T-helper 1 cell treated with Interleukin-12 subunit alpha and Interleukin-12 subunit beta and Interleukin-4 antibody, amounts not matched to agents 30 ng/mL and 1 ng/mL, for 36 hours (primary cell): Measurements from ENCODE around the gene FOXL1. TPM values are rescaled to one million over a fixed set of nuclear protein-coding genes. Genes with fewer than 3 reads are reported as not detected.

Experiments used
- intact Hi-C: fragments of 100-400 bp; cut with micrococcal nuclease; formaldehyde crosslinking; loops from one replicate; pipeline ENCODE4 v1.15.1; 2024
- total RNA-seq: library from RNA; stranded (reverse); gene quantifications from 2 replicates; pipeline ENCODE4 v1.2.3, GENCODE V29; 2022

FOXL1 gene
- total RNA-seq, 1 donor from 2014 or later: not detected

GRCh38 chr16:86549076-86549892 lies 29.1 kb upstream of the FOXL1 start:
- intact Hi-C loops: no loop called here

DNA sequence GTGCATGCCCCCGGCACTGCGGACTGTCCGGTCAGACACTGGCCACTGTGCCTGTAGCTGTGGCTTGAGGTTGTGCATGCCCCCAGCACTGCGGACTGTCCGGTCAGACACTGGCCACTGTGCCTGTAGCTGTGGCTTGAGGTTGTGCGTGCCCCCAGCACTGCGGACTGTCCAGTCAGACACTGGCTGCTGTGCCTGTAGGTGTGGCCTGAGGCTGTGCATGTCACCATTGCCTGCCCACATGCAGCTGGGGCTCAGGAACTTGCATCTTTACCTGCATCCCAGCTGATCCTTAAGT lies 28.5 kb upstream of the FOXL1 start:
- intact Hi-C loops: loop anchor here (10.0 kb wide), 1 partner anchor 1245 kb away; no protein-coding TSS in a partner anchor

- intact Hi-C loops: loop anchor here (10.0 kb wide), 1 partner anchor 1245 kb away; no protein-coding TSS in a partner anchor
These were observed 28.1 kb upstream of the FOXL1 start for GRCh38 chr16:86550281-86550680.

GRCh38 chr16:86553356-86553755 lies 25.0 kb upstream of the FOXL1 start:
- intact Hi-C loops: loop anchor here (10.0 kb wide), 1 partner anchor 1249 kb away; no protein-coding TSS in a partner anchor

DNA sequence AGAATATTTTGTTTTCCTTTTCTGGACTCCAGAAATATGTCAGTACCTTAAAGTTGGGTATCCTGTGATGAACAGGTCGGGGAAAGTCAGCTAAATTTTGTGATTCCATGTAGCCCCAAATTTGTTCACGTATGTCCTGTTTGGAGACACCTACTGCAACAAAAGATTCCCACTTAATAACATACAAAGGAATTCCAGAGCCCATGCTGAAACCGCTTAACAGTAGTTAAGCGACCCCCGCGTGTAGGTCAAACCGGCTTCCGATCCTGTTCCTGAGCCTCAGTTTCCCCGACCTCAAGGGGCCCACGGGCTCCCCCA lies 23.8 kb upstream of the FOXL1 start:
- intact Hi-C loops: loop anchor here (1.0 to 10.0 kb wide), 3 partner anchors 50 to 1396 kb away; partner anchors contain the start of gene BANP

- intact Hi-C loops: loop anchor here (1.0 to 10.0 kb wide), 7 partner anchors 8 to 1396 kb away; partner anchors contain the start of gene BANP
These were observed 23.2 kb upstream of the FOXL1 start, which contains the start of gene MTHFSD for GRCh38 chr16:86554917-86555703. TSS of gene MTHFSD (minus strand) at chr16:86555235. CDS start at chr16:86555184, 51 bp downstream.

- intact Hi-C loops: loop anchor here (1.0 to 10.0 kb wide), 6 partner anchors 8 to 1395 kb away; partner anchors contain the start of gene BANP
These were observed 22.7 kb upstream of the FOXL1 start for GRCh38 chr16:86555704-86556075.

GRCh38 chr16:86556576-86556975 lies 21.8 kb upstream of the FOXL1 start:
- intact Hi-C loops: loop anchor here (5.0 to 10.0 kb wide), 2 partner anchors 606 to 1252 kb away; no protein-coding TSS in a partner anchor

DNA sequence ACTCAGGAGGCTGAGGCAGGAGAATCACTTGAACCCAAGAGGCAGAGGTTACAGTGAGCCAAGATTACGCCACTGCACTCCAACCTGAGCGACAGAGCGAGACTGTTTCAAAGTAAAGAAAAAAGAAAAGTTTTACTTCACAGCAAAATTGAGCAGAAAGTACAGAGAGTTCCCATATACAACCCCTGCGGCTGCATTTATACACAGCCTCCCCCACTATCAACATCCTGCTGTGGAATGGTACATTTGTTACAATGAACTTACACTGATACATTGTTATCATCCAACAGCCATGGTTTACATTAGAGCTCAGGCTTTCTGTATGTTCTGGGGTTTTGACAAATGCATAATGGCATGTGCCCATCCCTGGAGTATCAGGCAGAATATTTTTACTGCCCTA lies 20.8 kb upstream of the FOXL1 start:
- intact Hi-C loops: loop anchor here (5.0 to 10.0 kb wide), 2 partner anchors 605 to 1253 kb away; no protein-coding TSS in a partner anchor

DNA sequence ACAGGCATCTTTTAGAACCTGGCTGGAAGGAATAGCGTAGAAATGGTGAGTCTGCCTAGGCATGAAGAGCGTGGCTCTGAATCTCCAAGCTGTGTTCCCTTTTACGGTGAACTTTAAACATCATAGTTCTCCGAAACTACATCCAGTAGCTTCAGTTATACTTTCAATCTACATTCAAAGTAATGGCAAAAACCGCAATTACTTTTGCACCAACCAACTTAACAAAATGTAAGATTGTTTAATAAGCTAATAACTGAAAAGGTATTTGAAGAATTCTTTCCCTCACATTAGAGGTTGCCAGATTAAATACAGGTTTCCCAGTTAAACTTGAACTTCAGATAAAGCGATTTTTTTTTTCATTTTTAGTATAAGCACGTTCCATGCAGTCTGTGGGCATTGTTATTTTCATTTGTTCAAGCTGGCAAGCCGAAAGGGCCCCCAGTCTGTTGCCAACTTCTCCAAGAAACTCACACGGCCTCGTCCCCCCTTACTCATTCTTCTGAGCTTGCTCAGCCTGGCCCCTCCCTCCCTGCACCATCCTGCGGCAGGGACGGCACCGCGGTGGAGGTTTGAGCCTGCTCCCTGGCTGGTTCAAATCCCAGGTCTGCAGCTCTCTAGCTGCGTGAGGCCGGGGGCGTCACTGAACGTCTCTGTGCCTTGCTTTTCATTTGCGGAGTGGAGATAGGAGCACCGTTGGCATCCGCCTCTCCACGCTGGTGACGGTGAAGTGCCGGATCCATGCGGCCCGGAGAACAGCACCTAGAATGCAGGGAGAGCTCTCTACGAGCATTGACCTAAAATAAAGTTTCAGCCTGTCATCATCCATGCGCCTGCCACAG lies 19.8 kb upstream of the FOXL1 start:
- intact Hi-C loops: loop anchor here (5.0 to 10.0 kb wide), 2 partner anchors 604 to 1254 kb away; no protein-coding TSS in a partner anchor

DNA sequence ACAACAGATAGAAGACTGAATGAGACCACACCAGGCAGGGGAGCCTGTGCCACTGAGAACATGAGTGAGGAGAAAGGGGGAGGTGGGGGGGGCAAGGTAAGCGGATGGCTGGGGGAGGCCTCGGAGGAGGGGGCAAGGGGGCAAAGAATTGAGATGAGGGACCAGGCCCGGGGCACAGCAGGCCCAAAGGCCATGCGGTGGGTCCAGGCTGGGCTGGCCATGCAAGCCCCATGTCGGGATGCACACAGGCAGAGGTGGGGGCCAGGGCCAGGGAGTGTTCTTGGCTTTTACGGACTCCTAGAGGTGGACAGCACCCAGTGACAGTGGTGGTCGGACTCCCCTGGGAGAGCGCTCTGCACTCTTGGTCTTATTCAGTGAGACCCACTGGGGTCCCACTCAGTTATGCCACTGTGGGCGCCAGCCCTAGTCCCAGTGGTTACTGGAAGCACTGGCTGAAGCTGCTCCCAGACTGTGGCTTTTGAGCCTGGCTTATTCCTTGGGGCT lies 18.5 kb upstream of the FOXL1 start:
- intact Hi-C loops: loop anchor here (5.0 to 10.0 kb wide), 5 partner anchors 602 to 1255 kb away; partner anchors contain the start of gene KLHDC4

GRCh38 chr16:86562356-86562755 lies 16.0 kb upstream of the FOXL1 start:
- intact Hi-C loops: loop anchor here (5.0 to 10.0 kb wide), 3 partner anchors 640 to 1202 kb away; partner anchors contain the start of gene KLHDC4

- intact Hi-C loops: loop anchor here (1.0 to 10.0 kb wide), 15 partner anchors 8 to 1201 kb away; partner anchors contain the start of genes C16orf95, KLHDC4 and MTHFSD
These were observed 14.6 kb upstream of the FOXL1 start for GRCh38 chr16:86563469-86564345.

- intact Hi-C loops: loop anchor here (2.0 to 10.0 kb wide), 5 partner anchors 40 to 1200 kb away; partner anchors contain the start of gene KLHDC4
These were observed 13.1 kb upstream of the FOXL1 start for GRCh38 chr16:86565181-86565631.

GRCh38 chr16:86565644-86566511 lies 12.5 kb upstream of the FOXL1 start:
- intact Hi-C loops: loop anchor here (2.0 to 10.0 kb wide), 5 partner anchors 39 to 1199 kb away; partner anchors contain the start of gene KLHDC4

GRCh38 chr16:86566601-86566965 lies 11.8 kb upstream of the FOXL1 start, which contains the start of gene FOXC2:
TSS of gene FOXC2 (plus strand) at chr16:86566829. CDS start at chr16:86567336, 507 bp downstream.
- intact Hi-C loops: loop anchor here (5.0 to 10.0 kb wide), 3 partner anchors 356 to 1198 kb away; partner anchors contain the start of gene KLHDC4

DNA sequence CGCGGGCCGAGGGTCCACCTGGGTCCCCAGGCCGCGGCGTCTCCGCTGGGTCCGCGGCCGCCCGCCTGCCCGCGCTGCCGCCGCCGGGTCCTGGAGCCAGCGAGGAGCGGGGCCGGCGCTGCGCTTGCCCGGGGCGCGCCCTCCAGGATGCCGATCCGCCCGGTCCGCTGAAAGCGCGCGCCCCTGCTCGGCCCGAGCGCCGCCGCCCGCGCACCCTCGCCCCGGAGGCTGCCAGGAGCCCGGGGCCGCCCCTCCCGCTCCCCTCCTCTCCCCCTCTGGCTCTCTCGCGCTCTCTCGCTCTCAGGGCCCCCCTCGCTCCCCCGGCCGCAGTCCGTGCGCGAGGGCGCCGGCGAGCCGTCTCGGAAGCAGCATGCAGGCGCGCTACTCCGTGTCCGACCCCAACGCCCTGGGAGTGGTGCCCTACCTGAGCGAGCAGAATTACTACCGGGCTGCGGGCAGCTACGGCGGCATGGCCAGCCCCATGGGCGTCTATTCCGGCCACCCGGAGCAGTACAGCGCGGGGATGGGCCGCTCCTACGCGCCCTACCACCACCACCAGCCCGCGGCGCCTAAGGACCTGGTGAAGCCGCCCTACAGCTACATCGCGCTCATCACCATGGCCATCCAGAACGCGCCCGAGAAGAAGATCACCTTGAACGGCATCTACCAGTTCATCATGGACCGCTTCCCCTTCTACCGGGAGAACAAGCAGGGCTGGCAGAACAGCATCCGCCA lies 11.2 kb upstream of the FOXL1 start:
- intact Hi-C loops: loop anchor here (5.0 to 10.0 kb wide), 3 partner anchors 355 to 1198 kb away; partner anchors contain the start of gene KLHDC4
